H1 (cell line): ENCODE measurements around the gene ANKRD65. TPM values are rescaled to one million over a fixed set of nuclear protein-coding genes. Genes with fewer than 3 reads are reported as not detected.

Experiments
- ATF3 ChIP-seq: IDR thresholded peaks from 2 replicates; pipeline ENCODE4 v1.6.1; 2011; ENCODE audit warnings: low read depth, mild to moderate bottlenecking, low read length; ENCODE audit not compliant: insufficient read depth
- BACH1 ChIP-seq: IDR thresholded peaks from 2 replicates; pipeline ENCODE4 v1.6.1; 2012; ENCODE audit warnings: low read length, improper control_type of control experiment
- CHD1 ChIP-seq: IDR thresholded peaks from 2 replicates; pipeline ENCODE4 v1.6.1; 2012; ENCODE audit warnings: low read depth, low read length, improper control_type of control experiment
- CHD7 ChIP-seq: fragments of 300-600 bp; sonication (generic); IDR thresholded peaks from 2 replicates; pipeline ENCODE4 v1.7.1; 2012; ENCODE audit warnings: low read length, moderate library complexity, mild to moderate bottlenecking, inconsistent platforms; ENCODE audit not compliant: insufficient replicate concordance
- CTBP2 ChIP-seq: IDR thresholded peaks from 2 replicates; pipeline ENCODE4 v1.7.0; 2011; ENCODE audit warnings: borderline replicate concordance, mild to moderate bottlenecking, moderate library complexity, mixed read lengths, low read length; ENCODE audit not compliant: insufficient read depth, insufficient read length
- EZH2 ChIP-seq: fragments of 200-600 bp; sonication (generic); IDR thresholded peaks from 2 replicates; pipeline ENCODE4 v1.7.1; 2012; ENCODE audit warnings: low read depth, mild to moderate bottlenecking, moderate library complexity, low read length, inconsistent platforms; ENCODE audit not compliant: severe bottlenecking
- RNF2 ChIP-seq: fragments of 200-900, 300-1000 bp; sonication (generic); IDR thresholded peaks from 2 replicates; pipeline ENCODE4 v1.7.1; 2016; ENCODE audit warnings: borderline replicate concordance, low read depth, mild to moderate bottlenecking, antibody characterized with exemption, low read length; ENCODE audit not compliant: poor library complexity, severe bottlenecking; ENCODE audit errors: missing control alignments
- TCF12 ChIP-seq: IDR thresholded peaks from 2 replicates; pipeline ENCODE4 v1.6.1; 2011; ENCODE audit warnings: low read depth, mild to moderate bottlenecking, low read length
- polyA plus RNA-seq, 7 experiments: library from polyadenylated mRNA; depleted of rRNA in 3 of 7; stranded (reverse) in 5 of 7; unstranded in 2 of 7; fragments of >200 nt in 5 of 7; fragments of 200-250 nt in 2 of 7; gene quantifications; 1 replicate in 5 of 7; 2 replicates in 1 of 7; 4 replicates in 1 of 7; pipeline versions ENCODE4 v1.2.1 to v1.2.3, GENCODE V29; 2011 to 2013; ENCODE audit warnings: missing spikeins in 2 of 7, mixed read lengths in 2 of 7
- total RNA-seq: library from RNA; stranded (reverse); fragmentation: NEBNext Ultra II Directional; extraction: Animal tissue kit (Norgen Biotek cat#: 25700); gene quantifications from 2 replicates; pipeline ENCODE4 v1.2.1, GENCODE V29; 2021

Gene ANKRD65
- total and polyA plus RNA-seq, 2 of the 8 experiments (the other 6 are each of a cell fraction or from before 2014, with no cell fraction given): 1.8 to 2.0 TPM

- TF ChIP-seq CHD7 (no peak), BACH1 (0 out of 2 replicates have a peak, but pooled peaks have one; percentile 39), ATF3 (no peak), CTBP2 (no peak), RNF2 (no peak), TCF12 (no peak), EZH2 (no peak), CHD1 (no peak)
These were observed 46.0 kb downstream of the ANKRD65 start, which contains the start of gene AURKAIP1 (continued) for GRCh38 chr1:1374929-1375662.
